GM18511 (cell line): ENCODE measurements around the gene LNX2.

Source experiments
- ATAC-seq: cut with Tn5 transposase; IDR thresholded peaks from one replicate; pipeline ENCODE4 v1.9.1; 2021; ENCODE audit warnings: mild to moderate bottlenecking, moderate library complexity; ENCODE audit not compliant: unreplicated experiment

The LNX2 gene

DNA sequence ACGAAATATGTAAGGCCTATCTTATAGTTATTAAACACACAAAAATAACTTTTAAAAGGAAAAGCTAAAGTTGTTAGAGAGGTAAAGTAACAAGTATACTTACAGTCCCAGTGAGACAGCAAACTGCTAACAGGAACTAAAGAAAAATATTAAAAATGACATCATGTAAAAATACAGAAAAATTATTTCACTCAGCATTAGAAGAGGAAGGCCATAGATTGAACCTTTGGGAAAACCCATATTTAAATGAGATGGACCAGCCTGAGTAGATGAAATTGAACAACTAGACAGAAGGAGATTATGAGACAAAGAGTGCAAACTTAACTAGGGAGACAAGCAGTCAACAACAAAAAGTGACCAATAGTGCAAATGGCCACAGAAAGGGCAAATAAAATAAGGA, 49.4 kb downstream of the LNX2 start:
- no peak for ATAC-seq

DNA sequence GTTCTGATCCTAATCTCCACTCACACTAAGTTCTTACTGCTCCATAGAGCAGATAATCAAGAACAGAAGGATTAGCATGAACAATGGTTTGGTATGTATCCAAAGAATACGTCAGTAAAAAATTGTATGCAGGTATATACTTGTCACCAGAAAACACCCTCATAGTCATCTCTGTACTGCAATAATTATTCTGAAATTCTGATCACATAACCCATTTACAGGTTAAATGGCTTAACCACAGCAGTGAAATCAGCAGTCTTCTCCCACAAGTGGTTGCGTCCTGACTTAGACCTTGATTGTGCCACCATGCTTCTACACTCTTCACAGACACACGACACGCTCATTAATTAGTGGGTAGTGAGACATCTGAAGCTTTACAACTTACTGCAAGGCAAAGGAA, 50.9 kb downstream of the LNX2 start:
- ATAC-seq: no peak

GRCh38 chr13:27565818-27566217, 54.5 kb downstream of the LNX2 start:
- ATAC-seq: no peak

DNA sequence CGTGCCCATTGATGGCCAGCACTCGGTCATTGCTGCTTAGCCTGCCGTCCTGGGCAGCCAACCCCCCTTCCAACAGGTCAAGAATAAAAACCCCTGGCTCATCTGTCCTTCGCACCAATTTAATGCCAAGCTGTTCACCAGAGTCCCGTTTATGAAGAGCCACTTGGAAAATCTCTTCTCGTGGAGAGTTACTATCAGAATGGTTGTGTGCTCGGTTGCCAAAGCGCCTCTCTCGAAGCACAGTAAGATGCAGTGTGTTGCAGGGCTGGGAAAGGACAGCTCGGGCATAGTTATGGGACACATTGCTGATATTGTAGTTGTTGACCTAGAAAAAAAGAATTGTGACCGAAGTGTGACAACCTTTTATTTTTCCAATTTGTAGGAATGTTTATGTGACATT, 57.9 kb downstream of the LNX2 start:
- ATAC-seq: no peak

DNA sequence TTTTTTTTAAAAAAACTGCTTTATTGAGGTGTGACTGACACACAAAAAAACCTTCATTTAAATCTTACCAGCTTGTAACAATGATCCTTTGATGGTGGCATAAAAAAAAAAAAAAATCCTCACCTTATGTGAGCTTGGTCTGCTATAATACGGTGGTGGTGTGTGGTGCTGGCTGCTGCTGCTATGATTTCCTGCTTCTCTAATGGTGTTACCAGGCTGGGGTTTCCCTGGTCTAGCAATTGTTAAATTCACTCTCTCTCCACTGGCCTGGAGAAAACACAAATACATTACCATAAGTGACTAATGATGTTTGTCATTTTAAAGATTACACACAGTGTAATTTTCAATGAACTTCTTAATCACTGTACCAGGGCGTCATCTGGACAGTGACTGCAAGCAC, 60.6 kb downstream of the LNX2 start:
- ATAC-seq: no peak

- no peak for ATAC-seq
Measured at GRCh38 chr13:27556109-27556508, 64.2 kb downstream of the LNX2 start.

DNA sequence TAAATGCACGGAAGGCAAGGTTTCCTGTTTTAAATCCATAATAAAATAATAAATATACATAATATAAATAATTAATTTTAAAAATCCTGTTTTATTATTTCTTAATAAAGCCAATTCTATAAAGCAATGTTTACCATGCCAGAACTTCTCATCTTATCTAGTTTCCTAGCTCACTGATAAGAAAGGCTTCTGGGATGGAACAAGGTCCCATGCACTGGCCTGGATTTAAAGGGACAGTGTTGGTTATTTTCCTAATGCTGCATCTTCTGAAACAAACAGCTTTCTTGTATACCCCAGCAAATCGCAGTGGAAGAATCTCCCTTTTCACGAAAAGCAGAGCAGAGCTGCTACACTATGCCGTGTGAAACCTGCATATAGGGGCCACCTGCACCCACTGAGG, 68.8 kb downstream of the LNX2 start:
- no peak for ATAC-seq

GRCh38 chr13:27549406-27549981, 70.8 kb downstream of the LNX2 start:
- ATAC-seq: no peak

DNA sequence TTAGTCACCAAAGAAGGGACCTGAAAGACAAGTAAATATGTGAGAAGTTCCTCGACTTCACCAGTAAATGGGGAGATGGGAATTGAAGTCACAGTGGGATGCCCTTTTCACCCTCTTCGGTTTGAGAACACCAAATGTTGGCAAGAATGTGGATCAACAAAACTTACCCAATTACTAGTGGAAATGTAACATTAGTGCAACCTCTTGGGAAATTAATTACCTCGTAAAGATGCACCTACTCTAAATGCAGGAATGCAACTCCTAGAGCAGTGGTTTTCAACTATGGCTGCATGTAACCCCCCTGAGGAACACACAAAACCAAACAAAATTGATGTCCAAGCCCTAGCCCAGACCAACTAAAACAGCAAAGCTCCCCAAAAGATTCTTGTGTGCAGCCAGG, 78.1 kb downstream of the LNX2 start:
- no peak for ATAC-seq

DNA sequence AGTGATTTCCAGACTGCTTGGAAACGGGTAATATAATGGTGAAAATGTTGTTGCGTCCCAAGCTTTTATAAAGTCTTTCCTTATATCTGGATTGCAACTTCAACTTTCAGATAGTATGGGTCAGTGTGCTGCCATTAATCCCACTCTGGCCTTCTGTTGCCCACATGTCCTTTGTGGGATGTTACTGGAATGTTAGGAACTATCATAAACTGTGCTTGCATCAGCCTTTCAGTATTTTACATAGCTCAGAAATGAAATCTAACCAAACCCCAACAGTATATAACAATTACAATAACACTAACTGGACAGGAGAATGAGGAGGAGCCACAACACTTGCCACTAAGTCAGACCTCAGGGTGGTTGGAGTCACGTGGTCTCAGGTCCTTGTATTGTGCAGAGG, 78.9 kb downstream of the LNX2 start:
- no peak for ATAC-seq

GRCh38 chr13:27536361-27537101, 83.8 kb downstream of the LNX2 start:
- no peak for ATAC-seq

DNA sequence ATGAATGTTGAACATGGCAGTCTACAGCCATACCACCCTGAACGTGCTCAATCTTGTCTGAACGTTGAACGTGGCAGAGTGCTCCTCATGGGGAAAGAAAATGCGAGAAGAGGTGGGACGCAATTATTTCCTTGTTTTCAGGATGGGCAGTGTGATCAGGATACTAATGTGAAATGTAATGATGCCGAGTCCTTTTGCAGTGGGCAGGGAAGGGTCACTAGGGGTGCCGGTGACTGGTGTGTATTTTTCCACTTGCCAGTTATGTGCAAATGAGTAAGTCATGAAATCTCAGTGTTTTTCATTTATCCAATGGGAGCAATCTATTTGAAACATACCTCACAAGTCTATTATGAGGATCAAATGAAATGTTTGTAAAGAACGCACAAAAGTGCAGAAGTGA, 84.8 kb downstream of the LNX2 start:
- ATAC-seq: no peak

DNA sequence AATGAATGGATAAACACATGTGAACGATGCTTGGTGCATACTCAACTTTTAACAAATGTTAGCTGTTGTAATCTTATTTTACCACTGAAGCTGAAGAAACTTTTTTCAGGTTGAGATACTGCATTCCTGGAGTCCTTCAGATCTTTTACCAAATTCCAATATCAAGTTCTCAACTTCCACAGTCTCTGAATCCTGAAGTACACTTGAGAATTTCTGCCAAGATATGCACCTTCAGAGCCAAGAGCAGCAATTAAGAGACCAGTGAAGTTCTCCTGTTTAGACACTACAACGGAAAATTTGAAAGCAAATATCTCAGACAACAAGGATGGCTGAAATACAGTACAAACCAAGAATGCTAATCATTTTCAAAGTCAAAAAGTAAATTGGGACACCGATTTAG, 85.3 kb downstream of the LNX2 start:
- ATAC-seq: no peak

GRCh38 chr13:27534108-27534980, 86.0 kb downstream of the LNX2 start:
- ATAC-seq: no peak

DNA sequence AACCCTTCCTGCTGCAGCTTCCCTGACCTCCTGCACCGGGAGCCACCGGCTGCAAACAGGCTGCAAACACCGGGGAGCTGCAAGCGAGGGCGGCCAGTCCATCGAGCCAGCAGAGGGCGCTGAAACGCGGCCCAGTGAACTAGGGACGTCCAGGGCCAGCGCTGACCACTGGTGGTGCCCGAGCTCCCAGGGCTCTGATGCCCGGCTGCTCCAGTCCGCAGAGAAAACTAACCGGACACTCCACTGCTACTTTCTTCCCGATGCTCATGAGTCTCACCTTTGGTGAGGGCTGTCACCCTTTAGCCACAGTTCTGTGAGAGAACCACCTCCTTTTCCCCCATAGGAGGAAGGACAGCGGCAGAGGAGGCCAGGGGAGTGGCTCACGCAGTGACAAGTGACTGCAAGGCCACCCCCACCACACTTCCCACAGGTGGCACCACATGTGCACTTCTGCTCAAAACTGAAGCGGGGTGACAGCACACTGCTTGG, 87.1 kb downstream of the LNX2 start:
- no peak for ATAC-seq

DNA sequence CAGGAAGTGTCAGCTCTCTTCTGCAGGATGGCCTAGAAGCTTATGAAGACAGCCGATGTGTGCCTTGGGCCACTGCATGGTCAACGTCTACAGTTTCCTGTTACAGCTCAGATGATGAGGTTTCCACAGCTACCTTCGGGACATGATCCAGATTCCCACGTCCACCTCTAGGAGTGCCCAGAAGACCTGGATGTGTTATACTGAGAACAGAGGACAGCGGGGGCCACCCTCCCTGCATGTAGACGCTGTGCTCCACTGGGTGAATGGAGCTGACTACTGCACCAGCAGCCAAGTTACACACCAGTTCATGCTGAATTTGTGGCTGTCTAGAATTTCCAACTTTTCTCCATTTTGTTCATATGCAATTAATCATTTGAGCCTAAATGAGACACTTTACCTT, 91.4 kb downstream of the LNX2 start:
- no peak for ATAC-seq

GRCh38 chr13:27526516-27526915, 93.8 kb downstream of the LNX2 start:
- ATAC-seq: no peak

DNA sequence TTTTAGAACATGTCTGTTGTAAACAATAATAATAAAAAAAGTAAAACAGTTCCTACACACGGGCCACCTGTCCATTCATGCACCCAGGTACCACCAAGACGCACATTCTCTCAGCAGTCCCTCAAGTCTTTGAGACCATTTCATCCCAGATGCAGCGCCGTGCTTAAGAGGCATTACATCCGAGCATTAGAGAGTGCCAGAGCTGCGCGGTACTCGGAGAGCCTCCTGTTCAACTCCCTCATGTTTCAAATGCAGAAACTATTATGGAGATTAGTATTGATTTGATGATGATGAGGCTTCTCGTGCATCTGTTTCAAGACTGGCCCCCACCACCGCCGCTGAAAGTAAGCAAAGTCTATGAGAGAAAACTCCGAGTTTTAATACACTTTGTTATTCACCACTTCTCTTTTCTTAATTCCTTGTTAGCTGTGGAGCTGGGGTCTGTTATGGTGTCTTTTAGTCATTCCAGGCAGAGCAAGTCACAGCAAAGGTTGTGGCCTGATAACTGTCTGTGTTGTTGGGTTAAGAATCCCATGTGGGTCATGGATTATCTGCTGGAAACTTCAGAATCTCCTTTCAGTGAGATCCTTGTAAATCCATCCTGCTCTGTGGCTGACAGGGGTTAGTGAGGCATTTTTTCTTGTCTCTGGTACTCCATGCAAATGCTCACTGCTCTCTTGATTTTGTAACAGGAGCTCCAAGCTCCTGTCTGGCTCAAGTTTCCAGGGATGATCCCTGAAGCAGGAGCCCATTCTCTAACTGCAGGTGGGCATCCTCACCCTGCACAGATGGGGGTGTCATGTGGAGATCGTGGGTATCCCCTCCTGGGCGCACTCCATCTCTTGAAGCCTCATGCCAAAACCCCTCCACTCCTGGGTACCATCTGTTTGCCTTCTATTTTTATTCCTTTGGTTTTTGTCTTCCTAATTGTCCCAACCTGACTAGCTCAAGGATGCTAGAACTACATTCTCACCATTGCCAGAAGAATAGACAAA, 95.1 kb downstream of the LNX2 start:
- no peak for ATAC-seq

GRCh38 chr13:27523346-27524073, 96.8 kb downstream of the LNX2 start:
- no peak for ATAC-seq

DNA sequence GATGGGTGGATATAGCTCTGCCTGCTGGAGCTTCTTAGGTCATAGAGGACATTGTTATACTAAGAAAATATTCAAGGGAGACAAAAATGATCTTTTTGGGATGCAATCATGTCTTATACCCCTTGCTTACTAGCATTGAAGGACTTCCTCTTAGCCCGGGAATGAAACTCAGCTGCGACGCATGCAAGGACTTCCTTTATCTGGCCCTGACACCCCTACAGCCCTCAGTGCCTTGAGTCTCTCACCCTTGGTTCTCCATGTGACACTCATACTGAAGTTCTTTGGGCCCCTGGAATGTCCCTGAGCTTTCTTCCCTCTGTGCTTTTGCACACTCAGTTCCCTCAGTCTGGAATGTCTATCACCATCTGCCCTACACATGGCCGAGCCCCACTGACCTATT, 97.5 kb downstream of the LNX2 start:
- ATAC-seq: no peak
